Stimulated activated CD8-positive, alpha-beta memory T cell treated with anti-CD3 and anti-CD28 coated beads, Interleukin-15, amount 100 ng/mL, for 24 hours (primary cell): Measurements from ENCODE around the gene KSR2.
"Not testable (repeated sequence)": the region's sequence is repeated elsewhere in the genome, so short reads cannot be mapped to it uniquely, and the experiment has no call there.

Source experiments
- DNase-seq: peaks from one replicate; pipeline ENCODE4 v3.0.0-alpha.2; 2020; ENCODE audit warnings: low read depth

KSR2 gene

DNA sequence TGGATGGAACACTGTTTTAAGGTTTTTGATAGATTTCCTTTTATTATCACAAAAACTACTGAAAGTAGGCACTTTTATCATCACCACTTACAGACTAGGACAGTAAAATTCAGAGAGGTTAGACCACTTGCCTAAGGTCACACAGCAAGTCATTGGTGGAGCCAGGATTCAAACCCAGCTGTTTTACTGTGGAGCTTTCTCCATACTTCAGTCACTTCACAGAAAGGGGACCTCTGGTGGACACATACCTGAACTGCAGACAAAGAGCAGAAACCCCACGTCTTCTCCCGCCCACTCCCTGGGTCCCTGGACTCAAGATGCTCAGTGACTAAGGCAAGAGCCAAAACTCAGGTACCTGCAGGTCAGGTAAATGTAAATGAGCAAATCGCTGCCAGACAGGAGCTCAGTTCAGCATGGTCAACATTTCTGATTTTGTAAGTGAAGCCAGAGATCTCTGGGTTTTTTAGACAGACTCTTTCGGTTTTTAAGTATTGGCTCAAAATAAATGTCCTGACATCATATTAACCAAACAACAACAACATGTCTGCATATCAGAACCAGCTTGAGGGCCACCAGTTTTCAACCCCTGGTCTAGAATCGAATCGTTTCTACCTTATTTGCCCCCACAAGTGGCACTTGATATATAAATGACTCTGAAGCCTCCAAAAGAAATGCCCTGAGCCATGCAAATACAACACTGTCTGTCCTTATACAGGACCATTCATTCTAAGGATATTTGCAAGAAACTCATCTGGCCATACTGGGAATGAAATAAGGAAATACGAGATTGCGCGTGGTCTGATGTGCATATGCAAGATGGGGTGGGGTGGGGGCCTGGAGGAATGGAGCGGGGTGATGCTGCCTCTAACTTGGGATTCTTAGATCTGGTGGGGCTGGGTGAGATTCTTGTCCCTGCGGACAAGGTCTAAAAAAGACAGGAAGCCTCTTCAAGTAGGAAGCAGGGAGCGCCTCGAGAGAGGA, 110.9 kb downstream of the KSR2 start:
- peak; percentile 22 for DNase-seq

DNA sequence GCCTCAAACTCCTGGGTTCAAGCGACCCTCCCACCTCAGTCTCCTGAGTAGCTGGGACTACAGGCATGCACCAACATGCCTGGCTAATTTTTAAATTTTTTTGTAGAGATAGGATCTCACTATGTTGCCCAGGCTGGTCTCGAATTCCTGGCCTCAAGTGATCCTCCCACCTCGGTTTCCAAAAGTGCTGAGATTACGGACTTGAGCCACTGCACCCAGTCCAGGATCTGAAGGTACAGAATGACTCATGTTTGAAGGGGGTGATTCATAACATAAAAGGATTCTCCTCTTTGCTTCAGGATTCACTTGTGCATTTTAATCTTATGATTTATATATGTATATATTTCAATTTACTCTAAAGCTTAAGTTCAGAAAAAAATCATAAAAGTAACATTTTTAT, 111.7 kb downstream of the KSR2 start:
- DNase-seq: not testable (repeated sequence)

DNA sequence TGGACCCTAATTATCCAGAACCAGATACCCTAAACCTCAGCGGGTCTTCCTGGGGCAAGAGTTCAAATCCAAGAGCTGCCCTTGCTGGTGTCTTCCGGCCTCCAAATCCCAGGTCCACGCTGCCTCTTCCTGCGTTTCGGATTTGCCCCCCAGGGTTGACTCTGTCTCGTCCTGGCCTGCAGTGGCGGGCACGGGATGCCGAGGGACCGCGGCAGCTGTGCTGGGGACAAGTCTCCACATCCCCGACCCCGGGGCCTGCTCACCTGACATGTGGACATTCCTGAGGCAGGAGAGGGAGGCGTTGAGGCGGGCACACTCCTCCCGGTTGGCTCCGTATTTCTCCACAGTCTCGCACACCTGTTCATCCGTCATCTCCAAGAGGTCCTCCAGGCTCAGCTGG, 113.6 kb downstream of the KSR2 start:
- DNase-seq: no peak

DNA sequence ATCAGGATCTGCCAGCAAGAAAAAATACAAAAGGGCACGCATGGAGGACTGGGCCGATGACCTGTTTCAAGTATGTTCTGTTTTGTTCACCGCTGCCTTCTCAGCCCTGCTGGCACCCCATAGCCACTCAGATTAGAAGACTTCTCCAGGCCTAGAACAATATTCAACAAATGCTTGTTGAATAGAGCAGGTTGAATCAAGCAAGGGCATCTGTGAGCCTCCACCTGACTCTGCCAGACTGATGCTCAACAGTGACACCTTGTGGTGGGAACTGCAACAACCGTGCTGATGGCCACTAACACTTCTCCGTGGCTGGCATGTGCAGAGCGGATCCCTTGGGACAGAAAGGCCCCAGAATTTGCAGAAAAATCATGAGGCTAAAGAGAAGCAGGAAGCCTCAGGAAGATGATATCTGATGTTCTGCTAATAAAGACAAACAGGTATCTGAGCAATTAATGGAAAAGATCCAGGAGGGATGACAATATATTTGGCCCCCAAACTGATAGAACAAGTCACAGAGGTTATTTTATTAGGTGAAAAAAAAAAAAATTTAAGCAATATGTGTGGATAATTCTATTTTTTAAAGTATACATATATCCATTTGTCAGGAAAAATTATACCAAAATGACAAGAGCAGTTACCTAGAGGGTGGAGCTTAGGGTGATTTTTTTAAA, 114.3 kb downstream of the KSR2 start:
- no peak for DNase-seq

DNA sequence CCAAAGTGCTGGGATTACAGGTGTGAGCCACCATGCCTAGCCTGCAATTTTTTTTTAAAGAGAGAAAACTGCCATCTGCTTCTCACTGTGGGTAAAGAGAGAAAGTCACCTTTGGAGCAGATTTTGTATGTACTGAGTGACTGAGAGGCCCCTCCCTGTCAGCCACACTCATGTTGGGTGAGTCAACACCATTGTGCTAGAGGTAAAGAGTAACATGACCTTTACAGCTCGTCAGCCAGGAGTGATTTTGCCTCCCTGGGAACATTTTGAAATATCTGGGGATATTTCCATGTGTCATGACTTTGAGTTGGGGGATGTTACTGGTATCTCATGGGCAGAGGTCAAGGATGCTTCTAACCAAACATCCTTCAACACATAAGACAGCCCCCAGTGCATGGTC, 115.2 kb downstream of the KSR2 start:
- no peak for DNase-seq

DNA sequence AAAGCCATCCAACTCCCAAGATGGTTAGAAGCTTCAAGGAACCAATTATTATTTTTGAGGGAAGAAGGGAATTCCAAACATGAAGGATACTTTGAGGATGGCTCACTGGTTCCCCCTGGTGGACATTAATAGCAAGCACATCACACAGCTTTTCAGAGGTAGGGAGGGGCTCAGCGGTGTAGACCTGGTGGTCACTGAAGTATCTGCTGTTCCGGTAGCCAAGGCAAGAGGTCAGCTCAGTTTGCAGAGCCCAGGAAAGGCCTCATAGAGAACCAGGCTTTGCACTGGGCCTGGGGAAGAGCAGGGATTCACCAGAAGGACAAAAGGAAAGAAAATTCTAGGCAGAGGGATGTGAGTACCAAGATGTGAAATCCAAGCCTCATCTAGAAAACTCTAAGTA, 118.7 kb downstream of the KSR2 start:
- no peak for DNase-seq

DNA sequence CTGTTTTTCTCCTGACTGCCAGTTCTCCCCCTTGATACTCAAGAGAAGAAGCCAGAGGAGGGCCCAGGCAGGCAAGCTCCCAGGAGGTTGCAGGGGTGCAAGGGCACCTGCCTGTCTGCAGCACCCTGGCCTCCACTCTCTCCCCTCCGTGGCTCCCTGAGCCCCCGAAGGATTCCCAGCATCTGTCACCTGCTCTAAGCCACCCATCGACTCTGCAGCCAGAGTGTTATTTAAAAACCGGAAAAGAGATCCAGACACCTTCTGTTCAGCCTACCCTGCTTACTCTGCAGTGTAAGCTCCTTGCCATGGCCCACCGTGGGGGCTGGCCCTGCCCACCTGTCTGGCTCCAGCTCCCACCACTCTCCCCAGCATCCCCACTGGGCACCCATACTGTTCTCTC, 121.4 kb downstream of the KSR2 start:
- no peak for DNase-seq

DNA sequence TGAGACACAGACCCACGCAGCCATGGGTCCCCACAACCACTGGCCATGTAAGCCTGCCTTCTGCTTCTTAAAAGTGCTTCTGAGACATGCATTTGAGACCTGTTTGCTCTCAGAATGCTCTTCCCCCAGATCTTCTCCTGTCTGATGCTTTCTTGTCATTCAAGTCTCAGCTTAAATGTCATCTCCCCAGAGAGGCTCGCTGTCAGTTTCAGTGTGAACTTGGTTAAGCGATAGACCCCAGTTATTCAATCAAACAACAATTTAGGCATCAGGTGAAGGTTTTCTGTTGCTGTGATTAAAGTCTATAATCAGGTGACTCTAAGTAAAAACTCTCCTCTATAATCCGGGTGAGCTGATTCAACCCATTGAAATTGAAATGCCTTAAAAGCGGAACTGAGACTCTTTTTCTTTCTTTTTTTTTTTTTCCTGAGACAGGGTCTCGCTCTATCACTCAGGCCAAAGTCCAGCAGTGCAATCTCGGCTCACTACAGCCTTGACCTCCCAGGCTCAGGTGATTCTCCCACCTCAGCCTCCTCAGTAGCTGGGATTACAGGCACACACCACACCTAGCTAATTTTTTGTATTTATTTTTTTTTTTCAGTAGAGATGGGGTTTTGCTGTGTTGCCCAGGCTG, 123.4 kb downstream of the KSR2 start:
- no peak for DNase-seq

DNA sequence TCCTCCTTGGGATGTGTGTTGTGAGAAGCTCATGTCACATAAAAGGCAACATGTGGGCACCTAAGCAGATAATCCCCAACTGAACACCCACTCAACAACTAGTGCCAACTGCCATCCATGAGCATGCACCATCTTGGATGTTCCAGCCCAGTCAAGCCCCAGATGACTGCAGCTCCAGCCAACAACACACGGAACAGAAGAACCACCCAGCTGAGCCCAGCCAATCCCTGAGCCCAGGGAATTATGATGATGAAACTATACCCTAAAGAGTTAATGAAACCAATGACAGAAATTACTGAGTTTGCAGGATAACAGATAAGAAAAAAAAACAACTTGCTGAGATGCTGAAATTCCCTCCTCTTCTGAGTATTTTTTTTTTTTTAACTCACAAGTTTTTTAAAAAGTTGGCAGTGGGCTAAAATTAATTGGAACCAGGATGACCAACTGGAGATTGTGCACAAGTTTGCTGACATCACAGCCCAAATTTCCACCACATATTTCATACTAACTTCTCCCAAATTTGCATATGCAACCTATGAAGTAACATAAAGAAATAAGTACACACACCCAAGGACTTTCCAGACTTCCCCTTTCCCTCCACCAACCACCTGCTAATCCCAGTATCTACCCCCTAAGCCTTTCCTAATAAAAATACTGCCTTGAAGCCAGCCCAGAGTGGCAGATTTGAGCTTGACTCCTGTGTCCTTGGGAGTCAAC, 124.5 kb downstream of the KSR2 start:
- no peak for DNase-seq

DNA sequence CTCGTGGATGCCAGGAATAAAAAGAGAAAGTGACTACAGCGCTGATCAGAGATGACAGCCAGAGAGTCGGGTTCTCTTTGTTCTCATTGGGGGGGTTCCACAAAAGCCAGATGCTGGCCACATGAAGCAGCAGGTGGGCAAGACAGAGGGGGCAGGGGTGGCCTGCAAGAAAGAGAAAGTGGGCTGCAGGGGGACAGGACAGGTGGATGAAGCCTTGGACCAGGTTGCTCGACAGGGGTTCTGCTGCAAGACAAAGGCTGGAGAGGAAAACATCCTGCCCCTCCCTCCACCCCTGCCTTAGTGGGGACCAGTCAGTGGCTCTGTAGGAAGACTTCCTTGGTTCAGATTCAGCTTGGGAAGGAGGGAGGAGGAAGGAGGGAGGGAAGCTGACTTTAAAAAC, 126.2 kb downstream of the KSR2 start:
- no peak for DNase-seq

DNA sequence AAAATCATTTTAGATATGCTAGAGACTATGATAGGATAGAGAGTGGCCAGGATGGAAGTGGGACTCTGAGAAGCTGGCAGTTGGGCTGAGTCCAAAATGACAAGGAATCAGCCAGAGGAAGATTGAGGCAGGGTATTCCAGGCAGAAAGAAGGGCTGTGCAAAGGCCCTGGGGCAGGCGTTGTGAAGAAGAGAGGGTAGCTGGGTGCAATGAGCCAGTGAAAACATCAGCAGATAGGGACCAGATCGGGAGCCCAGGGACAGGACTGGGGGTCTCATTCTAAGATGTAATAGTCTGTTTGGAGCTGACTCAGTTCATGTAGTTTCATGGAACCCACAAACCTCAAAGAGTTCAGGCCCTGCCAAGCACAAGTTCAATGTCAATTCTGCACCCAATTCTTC, 126.6 kb downstream of the KSR2 start:
- no peak for DNase-seq

DNA sequence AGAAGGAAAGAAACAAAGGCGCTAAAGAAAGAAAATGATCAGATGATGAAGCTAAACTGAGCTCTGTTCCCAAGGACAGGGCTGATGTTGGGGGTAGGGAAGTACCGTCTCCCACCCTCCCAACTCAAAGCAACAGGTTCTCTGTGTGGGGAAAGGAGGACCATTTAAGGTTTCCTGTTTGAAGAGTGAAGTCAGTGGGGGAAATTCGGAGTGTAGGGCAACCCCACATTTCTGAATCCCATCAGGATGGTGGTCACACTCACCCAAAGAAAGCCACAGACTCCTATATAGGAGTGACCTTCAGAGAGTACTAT, 131.1 kb downstream of the KSR2 start:
- DNase-seq: no peak

DNA sequence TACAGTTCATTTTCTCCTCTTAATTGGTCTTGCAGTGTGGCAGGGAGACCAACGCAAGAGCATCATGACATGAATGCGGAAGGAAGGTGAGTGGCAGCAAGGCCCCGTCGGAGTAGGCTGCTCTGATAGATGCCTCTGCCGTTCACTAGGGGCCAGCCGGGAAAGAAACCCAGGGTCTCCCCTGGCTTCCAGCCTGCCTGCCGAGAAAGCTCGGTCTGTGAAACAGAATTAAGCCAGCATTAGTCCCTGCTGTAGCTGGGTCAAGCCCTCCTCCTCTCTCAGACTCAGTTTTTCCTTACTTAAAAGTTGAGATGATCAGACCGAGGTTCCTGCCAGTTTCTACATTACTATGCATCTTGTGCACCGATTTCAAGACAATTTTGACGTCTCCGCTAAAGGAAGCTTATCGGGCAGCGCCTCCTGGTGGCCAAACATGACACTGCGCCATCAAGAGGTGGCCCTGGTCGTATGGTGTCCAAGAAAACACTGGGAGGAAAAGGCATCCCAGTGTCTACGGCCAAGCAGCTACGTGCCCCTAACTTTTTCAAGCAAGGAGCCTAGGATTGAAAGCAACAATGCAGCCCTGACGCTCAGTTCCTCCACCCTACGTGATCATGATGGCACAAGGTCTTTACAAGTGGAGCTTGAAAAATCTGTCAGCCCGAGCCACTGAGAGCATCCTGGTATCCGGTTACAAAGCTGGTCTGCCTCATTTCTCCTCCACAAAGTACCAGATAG, 131.6 kb downstream of the KSR2 start:
- peak; percentile 70 for DNase-seq

DNA sequence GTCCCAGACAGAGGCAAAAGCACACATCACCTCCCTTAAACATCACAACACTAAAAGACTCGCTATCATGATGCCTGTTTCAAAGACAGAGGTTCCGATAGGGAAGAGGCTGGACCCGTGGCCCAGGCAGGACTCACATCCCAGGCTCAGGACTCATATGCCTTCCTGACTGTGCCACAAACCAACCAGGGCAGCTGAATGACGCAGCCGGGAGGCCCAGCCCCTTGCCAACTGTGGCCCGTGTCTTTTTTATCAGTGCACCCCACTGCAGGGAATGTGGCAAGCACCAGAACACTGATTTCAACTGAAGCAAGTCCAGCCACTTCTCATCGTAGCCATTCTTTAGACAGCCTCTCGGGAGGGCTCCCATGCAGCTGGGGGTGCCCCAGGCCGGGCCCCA, 132.3 kb downstream of the KSR2 start:
- no peak for DNase-seq

DNA sequence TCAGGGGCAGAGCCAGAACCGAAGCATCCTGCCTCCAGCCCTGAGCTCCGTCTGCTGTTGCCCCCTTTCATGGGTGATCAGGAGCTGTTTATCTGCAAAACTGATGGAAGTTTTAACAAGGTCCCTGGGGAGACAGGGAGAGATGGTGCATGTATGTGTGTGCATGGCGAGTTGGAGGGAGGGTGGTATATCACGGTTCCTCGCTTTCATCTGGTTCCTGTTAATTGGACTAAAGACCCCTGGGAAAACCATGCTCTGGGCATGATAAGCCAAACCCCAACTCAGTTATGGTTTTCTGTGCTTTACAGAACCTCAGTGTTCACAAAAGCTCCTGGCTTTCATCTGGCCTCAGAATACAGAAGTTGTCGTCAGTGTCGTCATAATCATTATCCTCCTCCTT, 133.6 kb downstream of the KSR2 start:
- no peak for DNase-seq

DNA sequence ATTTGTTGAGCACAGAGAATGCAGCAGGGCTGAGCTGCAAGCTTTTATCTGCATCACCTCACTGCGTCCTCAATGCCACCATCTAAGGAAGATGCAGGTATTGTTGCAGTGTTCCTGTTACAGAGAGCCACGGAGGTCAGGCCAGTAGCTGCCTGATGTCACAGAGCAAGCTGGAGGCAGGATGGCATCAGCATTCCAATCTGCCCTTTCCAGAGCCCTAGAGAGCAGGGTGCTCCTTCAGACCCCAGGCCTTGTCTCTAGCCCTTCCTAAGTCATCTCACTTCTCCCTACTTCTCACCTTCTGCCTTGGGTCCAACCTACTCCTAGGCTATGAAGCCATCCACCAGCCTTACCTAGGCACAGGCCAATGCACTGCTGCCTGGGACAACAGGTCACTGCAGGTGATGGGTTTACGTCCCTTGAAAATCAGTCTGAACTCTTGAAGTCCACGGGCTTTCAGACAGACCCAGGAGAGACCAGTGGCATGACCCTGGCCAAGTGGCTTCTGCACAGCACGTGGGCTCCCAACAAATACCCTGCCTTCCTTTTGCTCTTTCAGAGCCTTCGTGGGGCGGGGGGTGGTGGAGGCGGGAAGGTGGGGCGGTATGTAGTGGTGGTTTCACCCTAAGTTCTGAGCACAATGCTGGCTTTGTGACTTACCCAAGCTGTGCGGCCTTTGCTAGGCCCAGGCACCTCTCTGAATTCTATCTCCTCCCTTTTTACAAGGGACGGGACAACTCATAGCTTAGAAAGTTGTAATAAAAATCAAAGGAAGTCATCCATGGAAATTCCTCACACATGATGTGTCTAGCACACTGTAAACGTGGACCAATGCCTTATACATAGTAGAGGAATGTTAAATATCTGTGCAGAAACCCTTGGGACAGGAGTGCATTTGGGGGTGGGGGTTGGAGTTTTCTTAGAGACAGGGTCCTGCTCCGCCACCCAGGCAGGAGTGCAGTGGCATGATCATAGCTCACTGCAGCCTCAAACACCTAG, 136.0 kb downstream of the KSR2 start:
- DNase-seq: no peak

DNA sequence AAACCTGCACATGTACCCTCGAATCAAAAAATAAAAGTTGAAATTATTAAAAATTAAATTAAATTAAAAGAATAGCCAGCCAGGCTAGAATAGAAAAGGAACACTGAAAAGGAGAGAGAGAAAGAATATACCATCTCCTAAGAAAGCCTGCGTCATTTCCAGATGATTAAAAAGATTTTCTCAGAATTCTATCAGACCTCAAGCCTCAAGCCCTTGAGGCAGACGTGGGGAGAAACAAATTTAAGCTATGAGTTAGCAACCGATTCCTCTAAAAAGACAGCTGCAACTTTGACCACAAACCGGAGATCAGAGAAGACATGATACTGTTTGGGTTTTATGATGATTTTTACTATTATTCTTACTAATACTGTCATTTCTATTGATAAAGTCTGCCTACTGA, 138.3 kb downstream of the KSR2 start:
- no peak for DNase-seq

DNA sequence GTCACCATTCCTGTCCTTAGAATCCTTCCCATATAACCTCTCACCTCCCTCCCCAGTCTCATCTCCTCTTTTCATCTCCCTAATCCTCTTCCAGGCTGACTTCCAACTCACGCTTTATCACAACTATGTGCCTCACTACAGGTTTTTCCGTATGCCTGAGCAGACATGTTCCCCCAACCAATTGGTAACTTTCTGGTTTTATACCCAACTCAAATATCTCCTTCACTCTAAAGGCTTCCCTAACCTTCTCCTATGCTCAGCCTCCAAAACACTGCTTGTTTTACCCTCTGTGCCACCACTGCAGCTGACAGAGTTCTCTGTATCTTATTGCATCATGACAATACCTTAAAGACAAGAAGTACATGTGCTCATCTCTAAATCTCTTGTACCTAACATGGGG, 139.7 kb downstream of the KSR2 start:
- DNase-seq: no peak

DNA sequence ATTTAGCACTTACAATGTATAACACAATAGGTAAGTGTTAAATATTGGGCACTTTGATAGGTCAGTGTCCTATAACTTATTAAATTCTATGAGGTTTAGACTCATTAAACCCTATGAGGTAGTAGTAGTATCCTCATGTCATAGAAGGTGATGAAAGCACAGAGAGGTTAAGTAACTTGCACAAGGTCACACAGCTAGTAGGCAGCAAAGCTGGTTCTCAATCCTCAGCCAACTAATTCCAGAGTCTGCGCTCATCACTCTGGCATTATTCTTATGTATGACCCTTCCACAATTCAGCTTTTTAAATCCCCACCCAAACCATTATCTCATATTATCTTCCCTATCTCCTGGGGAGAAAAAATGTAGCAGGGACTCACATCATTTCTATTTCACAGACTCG, 141.1 kb downstream of the KSR2 start:
- DNase-seq: no peak

DNA sequence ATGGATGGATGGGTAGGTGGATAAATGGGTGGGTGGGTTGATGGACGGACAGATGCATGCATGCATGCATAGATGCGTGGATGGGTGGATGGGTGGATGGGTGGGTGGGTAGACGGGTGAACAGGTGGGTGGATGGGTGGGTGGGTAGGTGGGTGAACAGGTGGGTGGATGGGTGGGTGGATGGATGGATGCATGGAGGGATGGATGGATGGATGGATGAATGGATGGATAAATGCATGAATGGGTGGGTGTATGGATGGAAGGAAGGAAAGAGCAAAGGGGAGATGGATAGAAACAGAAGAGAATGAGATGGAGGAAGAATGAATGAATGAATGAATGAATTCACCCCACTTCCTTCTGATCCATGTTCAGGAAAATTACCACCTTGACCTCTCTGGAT, 143.0 kb downstream of the KSR2 start:
- DNase-seq: no peak
